HuH-7 (cell line): Measurements from ENCODE around the gene SNX25.
"Not testable (repeated sequence)": the region's sequence is repeated elsewhere in the genome, so short reads cannot be mapped to it uniquely, and the experiment has no call there.

ENCODE experiments used
- DNase-seq: peaks from one replicate; pipeline ENCODE4 v3.0.0; 2011; ENCODE audit warnings: low spot score

SNX25 gene

DNA sequence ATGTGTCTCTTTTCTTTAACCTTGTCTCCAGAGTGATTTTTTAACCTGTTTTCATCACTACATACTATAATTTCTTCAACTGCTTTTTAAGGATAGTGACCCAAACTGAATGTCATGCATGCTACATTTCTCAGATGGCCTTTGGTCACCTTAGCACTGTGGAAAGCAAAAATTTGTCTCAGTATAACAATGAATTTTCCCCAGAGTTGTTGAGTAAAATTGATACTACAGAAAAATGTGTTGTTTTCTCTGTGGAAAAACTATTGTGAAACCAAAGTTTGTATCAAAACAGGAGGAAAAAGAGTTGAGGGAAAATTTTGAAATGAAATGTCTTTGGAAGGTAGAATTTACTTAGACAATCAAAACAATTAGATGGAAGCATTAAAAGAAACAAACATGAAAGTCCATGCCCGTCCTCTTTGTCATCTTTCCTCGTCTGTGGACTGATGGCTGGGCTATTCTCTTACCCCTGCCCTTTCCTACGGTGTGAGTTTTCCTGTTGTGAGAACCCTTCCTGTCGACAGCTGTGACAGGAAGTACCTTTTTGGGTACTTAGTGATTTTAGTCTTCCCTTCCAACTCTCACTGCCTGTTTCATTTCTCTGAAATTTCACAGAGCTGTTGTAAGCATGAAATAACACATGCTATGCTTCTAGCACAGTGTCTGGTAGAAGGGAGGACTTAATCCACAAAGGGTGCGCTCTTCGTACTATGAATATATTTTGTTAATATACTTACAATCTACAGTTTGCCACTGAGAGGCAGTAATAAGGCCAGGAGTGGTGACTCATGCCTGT lies 135.5 kb downstream of the SNX25 start:
- DNase-seq = no peak

DNA sequence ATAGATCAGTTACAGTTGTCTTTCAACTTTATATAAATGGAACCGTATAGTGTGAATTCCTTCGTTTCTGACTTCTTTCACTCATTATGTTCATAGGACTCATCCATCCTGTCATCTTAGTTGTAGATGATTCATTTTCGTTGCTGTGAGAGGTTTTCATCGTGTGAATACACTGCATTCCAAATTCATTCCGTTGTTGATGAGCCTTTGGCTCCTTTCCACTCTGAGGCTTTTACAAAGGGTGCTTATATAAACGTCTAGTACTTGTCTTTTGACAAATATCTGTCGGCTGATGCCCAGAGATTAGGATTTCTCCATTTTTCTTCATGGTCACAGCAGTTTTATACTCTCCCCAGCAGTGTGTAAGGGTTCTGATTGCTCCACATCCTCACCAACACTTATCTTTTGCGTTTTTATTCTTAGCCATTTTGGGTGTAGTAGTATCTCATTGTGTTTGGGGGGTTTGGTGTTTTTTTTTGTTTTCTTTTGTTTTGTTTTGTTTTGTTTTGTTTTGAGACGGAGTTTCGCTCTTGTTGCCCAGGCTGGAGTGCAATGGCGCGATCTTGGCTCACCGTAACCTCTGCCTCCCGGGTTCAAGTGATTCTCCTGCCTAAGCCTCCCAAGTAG lies 137.7 kb downstream of the SNX25 start:
- no peak for DNase-seq

DNA sequence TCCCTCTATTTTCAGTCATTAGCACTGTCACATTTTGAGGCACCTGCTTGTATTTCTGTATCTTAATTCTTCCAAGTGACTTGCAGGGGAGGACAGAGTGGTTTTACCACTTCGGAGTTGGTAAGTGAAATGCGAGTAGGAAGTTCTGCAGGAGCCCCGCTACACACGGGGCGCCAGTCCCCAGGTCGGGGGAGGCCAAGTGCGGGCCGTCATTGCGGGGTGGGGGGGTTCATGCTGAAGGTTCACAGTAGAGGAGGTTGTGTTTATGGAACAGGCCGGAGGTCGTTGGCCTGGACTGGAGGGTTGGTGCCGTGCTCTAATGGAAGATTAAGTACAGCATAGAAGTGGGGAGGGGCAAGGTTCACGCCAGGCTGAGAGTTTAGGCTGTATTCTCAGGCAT lies 142.3 kb downstream of the SNX25 start:
- DNase-seq = no peak

DNA sequence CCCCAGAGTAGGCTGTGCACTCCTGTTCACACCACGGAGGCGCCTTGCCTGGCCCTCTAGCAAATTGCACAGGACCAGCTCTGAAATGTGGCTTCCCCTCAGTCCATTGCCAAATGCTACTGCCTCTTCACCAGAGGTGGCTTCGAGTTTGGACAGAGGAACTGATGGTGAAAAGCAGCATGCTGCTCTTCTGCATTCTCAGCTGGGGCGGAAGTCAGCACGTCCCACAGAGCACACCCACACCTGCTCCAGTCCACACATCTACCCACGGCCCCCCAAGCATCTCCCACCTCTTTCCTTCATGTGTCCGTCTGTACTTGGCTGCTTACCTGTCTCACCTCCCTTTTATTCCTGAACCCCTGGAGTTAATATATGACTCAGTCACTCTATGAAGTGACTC lies 142.8 kb downstream of the SNX25 start:
- DNase-seq = no peak

DNA sequence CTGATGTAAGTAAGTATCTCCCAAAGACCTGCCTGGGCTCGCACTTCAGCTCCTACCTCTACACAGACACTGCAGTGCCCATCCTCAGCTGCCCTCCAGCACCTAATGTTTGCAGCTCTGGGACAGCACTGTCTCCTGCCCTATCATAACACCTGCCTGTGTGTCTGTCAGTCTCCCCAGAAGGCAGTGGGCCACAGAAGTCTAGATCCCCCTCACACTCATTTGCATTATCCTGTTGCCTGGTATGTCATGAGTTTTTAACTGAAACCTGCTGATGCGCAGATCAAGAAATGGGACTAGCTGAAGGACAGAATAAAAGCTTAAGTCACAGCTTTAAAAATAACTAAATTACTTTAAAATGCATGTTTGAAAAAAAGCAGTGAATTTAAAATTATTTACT lies 143.3 kb downstream of the SNX25 start:
- DNase-seq = no peak

DNA sequence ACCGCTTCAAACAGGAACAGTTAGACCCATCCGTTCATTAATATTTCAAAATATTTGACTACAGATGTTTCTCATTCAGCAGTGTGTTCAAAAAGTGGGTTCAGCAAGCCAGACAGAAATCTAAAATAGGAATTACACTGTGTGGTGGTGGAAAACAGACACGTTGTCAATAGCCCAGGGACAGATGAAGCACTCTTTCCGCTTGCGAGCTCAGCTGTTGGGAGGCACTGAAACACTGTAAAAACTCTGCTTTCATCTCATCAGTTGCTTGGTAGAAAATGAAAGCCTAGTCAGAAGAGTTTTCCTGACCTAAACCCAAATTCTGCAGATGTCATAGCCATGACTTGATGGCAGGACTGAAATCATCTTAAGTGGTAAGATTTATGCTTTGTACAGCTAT lies 147.8 kb downstream of the SNX25 start:
- DNase-seq = no peak

DNA sequence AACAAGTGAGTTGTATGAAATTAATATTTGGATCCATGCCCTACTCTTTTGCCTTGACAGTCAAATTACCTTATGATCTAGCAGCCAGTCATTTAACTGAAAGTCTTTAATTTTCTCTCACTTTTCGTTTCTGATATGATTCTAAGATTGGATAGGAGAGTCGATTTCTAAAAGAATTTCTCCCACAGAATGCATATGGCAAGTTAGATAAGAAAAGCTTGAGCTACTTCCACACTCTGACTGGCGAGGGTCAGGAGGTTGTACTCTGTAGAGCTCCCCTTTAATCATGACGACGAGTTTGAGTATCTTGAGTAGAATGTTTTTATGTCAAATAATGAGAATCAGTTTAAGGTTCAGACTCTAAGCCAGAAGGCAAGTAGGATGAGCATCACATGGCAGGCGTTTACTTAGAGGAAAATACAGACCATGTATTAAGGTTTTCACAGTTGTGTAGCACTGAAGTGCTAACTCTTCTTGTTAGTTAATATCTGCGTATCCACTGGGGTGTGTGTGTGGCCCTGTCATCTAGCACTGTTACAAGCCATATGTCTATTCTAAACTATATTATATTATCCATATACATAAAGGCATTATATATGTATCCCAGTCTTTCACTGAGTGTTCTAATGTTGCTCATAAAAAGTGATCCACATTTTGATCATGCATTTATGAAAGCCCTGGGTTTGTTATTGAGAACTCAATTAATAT lies 148.5 kb downstream of the SNX25 start:
- no peak for DNase-seq

DNA sequence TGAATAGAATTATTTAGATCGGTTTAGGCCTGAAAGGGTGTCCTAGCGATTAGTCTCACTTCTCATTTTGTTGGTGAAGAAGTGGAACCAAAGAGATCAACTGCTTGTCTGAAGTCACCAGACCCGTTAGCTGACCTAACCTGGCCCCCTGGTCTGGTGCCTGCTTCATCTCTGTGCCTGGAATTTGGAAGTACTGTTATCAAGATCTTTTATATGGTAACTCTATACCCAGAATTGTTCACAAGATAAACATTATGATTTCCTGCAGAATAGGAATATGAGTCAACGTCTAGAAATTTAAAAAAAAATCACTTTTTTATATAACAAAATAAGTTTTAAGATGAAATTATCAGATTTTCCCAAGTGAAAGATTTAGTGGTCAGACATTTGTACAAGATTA lies 149.1 kb downstream of the SNX25 start:
- DNase-seq = no peak

DNA sequence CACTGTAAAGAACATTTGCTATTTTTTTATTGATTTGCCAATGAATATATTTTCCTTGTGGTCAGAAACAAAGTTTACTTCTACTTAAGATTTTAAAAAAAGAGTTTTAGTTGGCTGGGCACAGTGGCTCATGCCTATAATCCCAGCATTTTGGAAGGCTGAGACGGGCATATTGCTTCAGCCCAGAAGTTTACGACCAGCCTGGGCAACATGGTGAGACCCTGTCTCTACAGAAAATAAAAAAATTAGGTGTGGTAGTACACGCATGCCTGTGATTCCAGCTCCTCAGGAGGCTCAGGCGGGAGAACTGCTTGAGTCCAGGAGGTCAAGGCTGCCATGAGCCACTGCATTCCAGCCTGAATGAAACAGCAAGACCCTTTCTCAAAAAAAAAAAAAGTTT lies 149.6 kb downstream of the SNX25 start:
- no peak for DNase-seq

DNA sequence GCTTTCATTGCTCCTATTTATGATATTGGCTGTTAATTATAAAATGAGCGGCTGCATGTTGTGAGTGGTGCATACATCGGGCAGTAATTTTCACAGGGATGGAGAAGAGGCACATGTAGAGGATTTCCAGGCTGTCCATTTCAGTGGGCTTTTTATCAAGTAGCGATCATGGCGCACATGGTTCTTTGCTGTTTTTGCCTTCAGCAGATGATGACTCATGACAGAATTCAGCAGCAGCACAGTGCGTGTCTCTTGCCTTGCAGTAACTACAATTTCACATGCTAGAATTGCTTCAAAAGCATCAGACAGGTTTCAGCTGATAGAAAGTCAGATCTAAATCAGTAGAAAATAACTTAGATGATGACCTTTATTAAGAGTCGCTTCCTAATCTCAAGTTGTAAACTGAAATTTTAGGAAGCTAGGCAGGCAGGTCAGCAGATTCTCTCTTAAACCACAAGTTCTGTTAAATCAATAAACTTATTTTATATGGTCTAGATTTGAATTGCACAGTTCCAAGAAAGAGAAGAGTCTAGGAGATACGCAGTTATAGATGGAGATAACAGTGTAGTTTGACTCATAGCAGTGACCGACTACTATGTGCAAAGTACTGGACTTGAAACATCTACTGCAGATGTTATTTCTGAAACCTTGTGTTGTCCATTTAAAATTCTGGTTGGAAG lies 150.5 kb downstream of the SNX25 start:
- no peak for DNase-seq

DNA sequence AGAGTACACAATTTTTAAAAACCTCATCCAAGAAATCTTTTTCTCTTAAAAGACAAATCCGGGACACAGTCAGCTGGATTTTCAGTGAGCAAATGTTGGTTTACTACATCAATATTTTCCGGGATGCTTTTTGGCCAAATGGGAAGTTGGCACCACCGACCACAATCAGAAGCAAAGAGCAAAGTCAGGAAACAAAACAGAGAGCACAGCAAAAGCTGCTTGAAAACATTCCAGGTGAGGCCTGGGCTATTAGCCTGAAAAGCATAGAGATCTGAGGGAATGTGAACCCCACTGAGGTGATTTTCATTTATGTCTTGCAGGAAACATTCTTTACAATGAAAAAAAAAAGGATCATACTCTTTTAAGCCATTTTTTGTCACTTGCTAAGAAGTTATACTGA lies 152.5 kb downstream of the SNX25 start:
- no peak for DNase-seq

DNA sequence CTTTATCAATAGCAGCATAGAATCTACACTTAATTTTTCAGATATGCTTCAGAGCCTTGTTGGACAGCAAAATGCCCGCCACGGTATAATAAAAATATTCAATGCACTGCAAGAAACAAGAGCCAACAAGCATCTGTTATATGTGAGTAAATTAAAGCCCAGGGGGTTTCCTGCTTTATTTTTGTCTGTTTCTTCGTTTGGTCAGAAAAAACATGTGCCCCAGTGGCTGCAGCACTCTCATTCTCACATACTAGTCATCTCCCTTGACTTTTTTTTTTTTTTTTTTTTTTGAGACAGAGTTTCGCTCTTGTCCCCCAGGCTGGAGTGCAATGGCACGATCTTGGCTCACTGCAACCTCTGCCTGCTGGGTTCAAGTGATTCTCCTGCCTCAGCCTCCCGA lies 153.2 kb downstream of the SNX25 start:
- DNase-seq = not testable (repeated sequence)

DNA sequence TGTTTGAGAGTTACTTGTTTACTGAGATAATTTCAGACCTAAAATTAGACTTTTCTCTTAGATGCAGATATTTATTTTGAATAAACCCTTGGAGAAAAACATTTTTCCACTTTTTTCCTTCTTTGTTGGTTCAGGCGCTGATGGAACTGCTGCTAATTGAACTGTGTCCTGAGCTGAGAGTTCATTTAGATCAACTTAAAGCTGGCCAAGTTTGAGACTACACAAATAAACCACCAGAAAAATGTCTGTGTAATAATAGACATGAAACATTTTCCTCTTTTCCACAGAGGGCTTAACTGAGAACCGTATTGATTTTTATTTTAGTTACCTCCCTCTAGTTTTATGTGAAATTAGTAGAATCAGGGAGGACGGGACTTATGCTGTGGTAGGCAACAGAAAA lies 153.9 kb downstream of the SNX25 start:
- no peak for DNase-seq

DNA sequence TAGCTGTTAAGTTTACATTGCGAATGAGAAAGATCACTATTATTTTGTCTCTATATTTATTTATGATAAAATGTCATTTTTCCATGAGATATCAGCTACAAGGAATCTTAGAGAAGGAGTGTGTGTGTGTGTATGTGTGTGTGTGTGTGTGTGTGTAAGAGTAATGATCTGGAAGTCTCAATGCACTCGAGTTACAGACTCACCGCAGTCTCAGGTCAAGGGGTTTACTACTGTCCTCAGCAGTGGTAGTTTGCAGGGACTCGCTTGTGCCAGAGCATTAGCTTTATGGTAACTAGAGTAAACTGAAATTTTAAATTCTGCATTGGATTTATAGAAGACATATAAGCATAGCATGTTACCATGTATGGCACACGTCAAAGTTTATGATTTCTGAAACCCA lies 155.5 kb downstream of the SNX25 start:
- no peak for DNase-seq

DNA sequence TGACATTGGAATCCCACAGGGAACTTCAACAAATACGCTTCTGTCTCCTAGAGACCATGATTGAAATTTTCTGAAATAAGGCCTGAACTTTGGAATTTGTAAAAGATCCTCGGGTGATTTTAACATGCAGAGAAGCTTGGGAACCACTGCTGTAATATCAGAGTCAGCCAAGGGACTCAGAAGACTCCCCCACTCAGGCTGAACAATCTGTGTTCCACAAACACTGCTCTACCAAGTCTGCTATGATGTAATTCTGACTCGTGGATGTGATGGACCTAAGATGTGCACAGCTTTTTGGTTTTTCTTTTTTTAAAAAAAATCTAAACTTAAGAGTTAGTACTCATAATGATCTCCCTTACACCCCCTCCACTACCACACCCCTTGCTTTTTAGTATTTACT lies 160.3 kb downstream of the SNX25 start:
- DNase-seq = no peak

DNA sequence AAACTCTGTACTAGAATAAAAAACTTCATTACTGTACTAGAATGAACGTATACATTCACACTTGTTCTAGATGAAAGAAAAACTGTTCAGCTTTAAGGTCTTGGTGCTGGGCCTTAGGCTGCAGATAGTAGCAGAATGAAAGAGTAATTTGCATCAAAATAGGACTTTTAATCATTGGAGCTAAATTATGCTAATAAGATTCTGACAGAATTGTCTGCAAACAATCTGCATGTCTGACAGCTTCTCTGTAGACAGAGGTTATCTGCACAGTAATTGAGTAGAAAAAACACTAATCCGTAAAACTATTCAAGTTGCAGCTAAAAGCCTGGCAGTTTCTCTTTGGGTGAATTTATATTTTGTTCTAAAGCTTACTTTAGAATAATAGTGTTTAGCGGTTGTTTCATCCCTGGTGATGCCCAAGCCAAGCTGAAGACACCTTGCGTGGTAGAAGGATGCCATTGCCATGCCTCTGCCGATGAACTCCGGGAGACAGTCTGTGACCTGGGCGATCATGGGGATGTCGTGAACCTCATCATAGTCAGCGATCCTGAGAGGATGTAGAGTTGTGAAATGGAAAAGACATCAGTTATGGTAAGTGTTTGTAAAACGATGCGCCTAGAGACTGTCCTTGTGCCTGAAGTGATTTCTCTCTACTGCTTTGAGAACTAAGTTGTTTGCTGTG lies 161.0 kb downstream of the SNX25 start:
- DNase-seq = no peak

DNA sequence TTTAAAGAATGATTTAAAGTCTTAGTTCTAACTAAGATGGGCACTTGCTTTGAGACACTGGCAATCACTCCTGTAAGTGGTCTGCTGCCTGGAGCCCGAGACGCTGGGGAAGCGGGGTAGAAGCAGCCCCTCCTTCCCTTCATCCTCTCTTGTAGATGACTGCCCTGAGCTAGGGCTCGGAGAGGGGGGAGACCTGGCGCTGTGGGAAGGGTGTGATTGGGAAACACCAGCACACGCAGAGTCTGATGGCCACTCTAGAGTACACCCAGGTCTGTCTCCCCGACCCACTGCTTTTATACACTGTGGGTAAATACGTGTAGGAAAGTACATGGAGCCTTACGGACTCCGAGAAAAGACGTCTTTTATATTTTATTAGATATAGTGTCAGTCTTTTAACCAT lies 162.3 kb downstream of the SNX25 start:
- DNase-seq = no peak

DNA sequence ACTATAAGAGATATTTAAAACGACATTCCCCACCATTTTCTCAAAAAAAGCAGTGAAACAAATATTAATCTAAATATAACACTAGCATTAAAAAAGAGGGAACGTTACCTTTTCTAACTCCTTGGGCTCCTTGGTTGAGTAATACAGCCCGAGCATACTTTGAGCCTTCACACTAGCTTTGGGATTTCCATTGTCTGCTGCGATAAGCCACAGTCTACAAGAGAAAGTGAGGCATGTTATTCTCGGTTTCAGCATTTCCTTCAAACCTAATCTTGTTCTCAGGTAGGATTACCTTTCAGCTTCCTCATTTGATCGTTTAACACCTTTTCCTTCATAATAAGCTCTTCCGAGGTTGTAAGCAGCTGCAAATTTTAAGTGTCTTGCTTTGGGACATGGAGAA lies 164.6 kb downstream of the SNX25 start:
- no peak for DNase-seq

DNA sequence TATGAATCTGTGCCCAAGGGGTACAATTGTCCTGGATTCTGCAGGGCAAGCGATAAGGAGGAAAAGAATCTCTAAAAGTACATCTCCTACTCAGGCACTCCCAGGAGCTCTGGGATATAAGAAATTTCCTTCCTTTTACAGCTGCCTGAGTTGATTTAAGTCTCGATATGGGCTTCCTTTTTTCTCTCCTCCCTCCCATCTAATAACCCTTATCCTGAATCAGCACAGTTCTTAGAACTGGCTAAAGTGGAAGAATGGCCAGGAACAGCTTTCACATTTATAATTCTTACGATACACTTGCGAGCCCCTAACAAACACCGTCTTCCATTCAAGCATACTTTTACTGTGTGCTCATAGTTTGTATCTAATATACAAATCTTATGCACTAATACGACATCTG lies 165.2 kb downstream of the SNX25 start:
- no peak for DNase-seq

DNA sequence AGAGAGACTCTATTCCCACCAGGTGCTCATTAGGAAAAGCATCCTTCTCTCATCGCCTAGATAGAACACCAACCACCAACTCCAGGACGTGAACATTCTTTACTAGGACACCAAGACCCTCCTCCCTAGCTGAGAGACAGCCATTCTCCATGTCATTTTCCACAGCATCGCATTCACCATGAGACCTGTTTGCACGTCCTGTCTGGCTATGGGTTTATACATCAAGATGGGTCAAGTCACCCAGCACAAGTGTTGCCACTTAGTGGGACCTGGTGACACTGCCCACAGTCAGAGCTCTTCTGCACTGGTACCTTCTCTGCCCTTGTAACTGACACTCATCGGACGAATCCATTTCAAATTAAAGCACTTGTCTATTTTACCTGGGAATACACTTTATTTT lies 168.9 kb downstream of the SNX25 start:
- no peak for DNase-seq

DNA sequence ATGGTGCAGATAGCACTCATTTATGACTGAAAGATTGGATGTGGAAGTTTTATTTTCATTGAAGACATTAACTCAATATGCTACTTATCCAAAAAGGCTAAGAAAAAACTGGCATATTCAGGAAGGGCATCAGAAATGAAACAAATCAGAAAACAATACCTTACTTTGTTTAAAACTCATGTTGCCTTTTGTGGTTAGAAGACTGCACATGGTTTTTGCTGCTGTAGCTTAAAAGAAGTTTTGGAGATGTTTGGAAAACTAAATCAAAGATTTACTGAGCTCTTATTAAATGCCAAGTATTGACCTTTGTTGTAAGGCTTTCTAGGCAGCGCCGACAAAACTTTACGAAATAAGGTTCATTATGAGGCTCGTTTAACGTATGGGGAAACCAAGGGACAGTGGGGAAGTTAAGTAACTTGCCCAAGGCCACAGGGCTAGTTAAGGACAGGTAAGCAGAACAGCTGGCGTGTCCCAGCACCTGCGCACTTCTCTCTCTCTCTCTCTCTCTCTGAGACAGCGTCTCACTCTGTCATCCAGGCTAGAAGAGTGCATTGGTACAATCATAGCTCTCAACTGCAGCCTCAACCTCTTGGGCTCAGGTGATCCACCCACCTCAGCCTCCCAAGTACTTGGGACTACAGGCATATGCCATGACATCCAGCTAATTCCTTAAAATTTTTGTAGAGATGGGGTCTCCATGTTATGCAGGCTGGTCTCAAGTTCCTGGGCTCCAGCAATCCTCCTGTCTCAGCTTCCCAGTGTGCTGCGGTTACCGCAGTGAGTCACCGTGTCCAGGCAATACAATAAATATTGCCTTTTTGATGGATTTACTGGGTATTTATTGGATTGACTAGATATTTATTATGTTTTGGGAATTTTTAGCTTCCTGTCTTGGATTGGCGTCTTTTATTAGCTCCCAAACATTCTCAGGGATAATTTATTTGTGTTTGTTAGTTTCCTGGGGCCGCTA lies 170.2 kb downstream of the SNX25 start:
- DNase-seq = no peak
